CD14-positive monocyte (primary cell): ENCODE data around the gene KAZN. TPM values are rescaled to one million over a fixed set of nuclear protein-coding genes. Genes with fewer than 3 reads are reported as not detected.

Experiments used
- DNase-seq, 3 donors: peaks; one replicate each; pipeline ENCODE4 v3.0.0-alpha.2; 2011 to 2022
- H2AFZ ChIP-seq: 2 replicates; pipeline ENCODE4 v1.6.0; 2012; ENCODE audit warnings: mild to moderate bottlenecking, low read depth, low read length, inconsistent platforms; ENCODE audit not compliant: insufficient read depth, poor library complexity, severe bottlenecking
- H3K27ac ChIP-seq, 2 donors: 1 replicate in 1 of 2; 2 replicates in 1 of 2; pipeline ENCODE4 v1.5.1; 2012 to 2013; ENCODE audit warnings: low read length in 2 of 2, control low read depth in 1 of 2, inconsistent platforms in 1 of 2, low read depth in 1 of 2, mild to moderate bottlenecking in 1 of 2
- H3K27me3 ChIP-seq, 2 donors: one replicate each; pipeline versions ENCODE4 v1.6.0 to v1.6.1; 2011 to 2013; ENCODE audit warnings: low read length in 2 of 2; ENCODE audit not compliant: control insufficient read depth in 2 of 2, insufficient read depth in 2 of 2
- H3K36me3 ChIP-seq, 2 donors: replicated peaks in 1 of 2; 1 replicate in 1 of 2; 2 replicates in 1 of 2; pipeline versions ENCODE4 v1.5.1 to v1.6.1; 2012 to 2013; ENCODE audit warnings: low read length in 2 of 2, control low read depth in 1 of 2, inconsistent platforms in 1 of 2, mild to moderate bottlenecking in 1 of 2; ENCODE audit not compliant: insufficient read depth in 2 of 2, control insufficient read depth in 1 of 2
- H3K4me1 ChIP-seq, 2 donors: 1 replicate in 1 of 2; 2 replicates in 1 of 2; pipeline versions ENCODE4 v1.5.1 to v1.6.1; 2012 to 2013; ENCODE audit warnings: low read length in 2 of 2, control low read depth in 1 of 2, inconsistent platforms in 1 of 2, mild to moderate bottlenecking in 1 of 2, moderate library complexity in 1 of 2; ENCODE audit not compliant: insufficient read depth in 2 of 2, control insufficient read depth in 1 of 2
- H3K4me2 ChIP-seq: replicated peaks from 2 replicates; pipeline ENCODE3; 2012; ENCODE audit warnings: low read length, moderate library complexity, mild to moderate bottlenecking; ENCODE audit not compliant: poor library complexity, severe bottlenecking; ENCODE audit errors: extremely low read depth
- H3K4me3 ChIP-seq, 3 experiments: fragments of 200-600 bp in 1 of 3; sonication (generic) in 1 of 3; replicated peaks in 1 of 3; 1 replicate in 2 of 3; 2 replicates in 1 of 3; pipeline ENCODE4 v1.5.1; 2011 to 2013; ENCODE audit warnings: low read length in 3 of 3, mild to moderate bottlenecking in 3 of 3, control low read depth in 2 of 3, low read depth in 2 of 3, inconsistent platforms in 1 of 3, moderate library complexity in 1 of 3
- H3K79me2 ChIP-seq: 2 replicates; pipeline ENCODE4 v1.6.0; 2012; ENCODE audit warnings: mild to moderate bottlenecking, control low read depth, inconsistent platforms, low read length, moderate library complexity; ENCODE audit not compliant: insufficient read depth
- H3K9ac ChIP-seq: 2 replicates; pipeline ENCODE4 v1.6.0; 2017; ENCODE audit warnings: low read length, mild to moderate bottlenecking; ENCODE audit not compliant: insufficient read depth, poor library complexity, severe bottlenecking
- H3K9me3 ChIP-seq, 2 donors: replicated peaks in 1 of 2; 1 replicate in 1 of 2; 2 replicates in 1 of 2; pipeline versions ENCODE4 v1.5.1 to v1.6.1; 2012 to 2013; ENCODE audit warnings: low read length in 2 of 2, control low read depth in 1 of 2; ENCODE audit not compliant: control insufficient read depth in 1 of 2, insufficient read depth in 1 of 2
- H4K20me1 ChIP-seq: 2 replicates; pipeline ENCODE4 v1.6.0; 2012; ENCODE audit warnings: mild to moderate bottlenecking, low read length, control low read depth, moderate library complexity; ENCODE audit not compliant: insufficient read depth
- H3K27ac Mint-ChIP-seq, 7 donors: one replicate each; pipeline ENCODE4 v1.8.0; 2020; ENCODE audit warnings: mild to moderate bottlenecking in 7 of 7, mixed read lengths in 7 of 7, moderate library complexity in 6 of 7, inconsistent platforms in 2 of 7
- H3K27me3 Mint-ChIP-seq, 3 donors: one replicate each; pipeline ENCODE4 v1.8.0; 2021 to 2022; ENCODE audit warnings: low read depth in 3 of 3, mild to moderate bottlenecking in 3 of 3, mixed read lengths in 3 of 3, moderate library complexity in 3 of 3, inconsistent platforms in 1 of 3
- H3K36me3 Mint-ChIP-seq, 2 donors: one replicate each; pipeline ENCODE4 v1.8.0; 2020; ENCODE audit warnings: mixed read lengths in 2 of 2, inconsistent platforms in 1 of 2, mild to moderate bottlenecking in 1 of 2
- H3K4me1 Mint-ChIP-seq: one replicate; pipeline ENCODE4 v1.8.0; 2020; ENCODE audit warnings: mild to moderate bottlenecking, mixed read lengths
- H3K4me3 Mint-ChIP-seq, 2 donors: one replicate each; pipeline ENCODE4 v1.8.0; 2020; ENCODE audit warnings: mild to moderate bottlenecking in 2 of 2, mixed read lengths in 2 of 2, moderate library complexity in 1 of 2
- H3K9me3 Mint-ChIP-seq, 7 donors: one replicate each; pipeline ENCODE4 v1.8.0; 2020 to 2022; ENCODE audit warnings: mixed read lengths in 7 of 7, mild to moderate bottlenecking in 6 of 7, moderate library complexity in 6 of 7, inconsistent platforms in 2 of 7
- CTCF ChIP-seq: fragments of 200-600 bp; IDR thresholded peaks from one replicate; pipeline ENCODE4 v1.8.0; 2022; ENCODE audit warnings: antibody characterized with exemption, mild to moderate bottlenecking
- WGBS: methylation state at CpG from one replicate; pipeline ENCODE4 v1.1.5; 2013; ENCODE audit warnings: missing lambda C conversion rate; ENCODE audit not compliant: insufficient coverage; 5-methylcytosine and 5-hydroxymethylcytosine counted together
- intact Hi-C, 2 donors: fragments of 100-400 bp; cut with micrococcal nuclease; formaldehyde crosslinking; loops; one replicate each; pipeline versions ENCODE4 v1.15.0 to v1.15.1; 2023
- polyA plus RNA-seq, 3 donors: library from polyadenylated mRNA; depleted of rRNA in 1 of 3; unstranded in 2 of 3; stranded (reverse) in 1 of 3; fragments of 300-500 nt in 2 of 3; fragments of >200 nt in 1 of 3; fragmentation: Illumina TruSeq in 2 of 3; gene quantifications; 1 replicate in 2 of 3; 2 replicates in 1 of 3; pipeline ENCODE4 v1.2.3, GENCODE V29; 2012 to 2021

The KAZN gene
- polyA plus RNA-seq, 3 donors, result not detected

- no peaks in the 10 kb centered on the region for H3K79me2 ChIP-seq
- no peaks in the 10 kb centered on the region for H4K20me1 ChIP-seq
- no peaks in the 10 kb centered on the region for H3K36me3 ChIP-seq
- Mint-ChIP-seq H3K27me3 (peaks cover 0 to 2% (median 2%) of the 10 kb centered on the region in 3 donors), H3K4me3 (no peak overlapping the region), H3K4me1 (no peaks in the 10 kb centered on the region), H3K9me3 (peaks cover 0 to 4% (median 0%) of the 10 kb centered on the region in 7 donors), H3K27ac (no peak overlapping the region), H3K36me3 (no peaks in the 10 kb centered on the region)
- intact Hi-C loops, result no loop called here
- H3K4me3 ChIP-seq, result no peak overlapping the region
- no peak for TF ChIP-seq CTCF
- no peaks in the 10 kb centered on the region for H3K9me3 ChIP-seq
- no peak for DNase-seq
- H3K9ac ChIP-seq, result no peak overlapping the region
- H3K4me2 ChIP-seq, result no peak overlapping the region
- no peaks in the 10 kb centered on the region for H3K4me1 ChIP-seq
- H3K27me3 ChIP-seq, result no peaks in the 10 kb centered on the region
- H3K27ac ChIP-seq, result no peak overlapping the region
- 86% methylated on average over 1 of the region's 8 CpGs for WGBS
- no peak overlapping the region for H2AFZ ChIP-seq
These were observed 55.0 kb downstream of the KAZN start for GRCh38 chr1:14653461-14653960.

GRCh38 chr1:14654554-14654953 lies 56.1 kb downstream of the KAZN start:
- no peak for TF ChIP-seq CTCF
- no peaks in the 10 kb centered on the region for H3K79me2 ChIP-seq
- WGBS, result no CpG with 5 or more reads among the region's 1 CpG
- H3K4me1 ChIP-seq, result no peaks in the 10 kb centered on the region
- DNase-seq, result no peak
- intact Hi-C loops, result no loop called here
- no peak overlapping the region for H3K27ac Mint-ChIP-seq
- no peak overlapping the region for H3K4me3 ChIP-seq
- no peak overlapping the region for H3K4me2 ChIP-seq
- H3K27me3 ChIP-seq, result no peaks in the 10 kb centered on the region
- H3K27me3 Mint-ChIP-seq, result peaks cover 0 to 2% (median 2%) of the 10 kb centered on the region in 3 donors
- H4K20me1 ChIP-seq, result no peaks in the 10 kb centered on the region
- H2AFZ ChIP-seq, result no peak overlapping the region
- no peaks in the 10 kb centered on the region for H3K36me3 Mint-ChIP-seq
- no peaks in the 10 kb centered on the region for H3K36me3 ChIP-seq
- peaks cover 0 to 4% (median 0%) of the 10 kb centered on the region in 7 donors for H3K9me3 Mint-ChIP-seq
- no peaks in the 10 kb centered on the region for H3K9me3 ChIP-seq
- no peak overlapping the region for H3K27ac ChIP-seq
- H3K9ac ChIP-seq, result no peak overlapping the region
- H3K4me3 Mint-ChIP-seq, result no peak overlapping the region
- no peaks in the 10 kb centered on the region for H3K4me1 Mint-ChIP-seq
